ENCODE results near the gene C11orf98. TPM values are rescaled to one million over a fixed set of nuclear protein-coding genes. Genes with fewer than 3 reads are reported as not detected.

C11orf98 gene
- total and polyA plus RNA-seq, 2 of the 13 experiments (the other 11 are each of a cell fraction or from before 2014, with no cell fraction given), result 30.4 to 91.8 TPM

GRCh38 chr11:62665075-62665598 is at the start of gene C11orf98, which contains the start of gene CSKMT (continued):
- TF ChIP-seq FOSL2 (CRISPR knock-in tag; IDR thresholded peaks at IDR 0.05) (no peak), ZNF772 (CRISPR knock-in tag; IDR thresholded peaks at IDR 0.05) (no peak), ZFP90 (CRISPR knock-in tag; IDR thresholded peaks at IDR 0.05; ENCODE audit: borderline replicate concordance) (no peak), DPF2 (CRISPR knock-in tag; IDR thresholded peaks at IDR 0.05; ENCODE audit: borderline replicate concordance, low read depth) (no peak), ZNF207 (IDR thresholded peaks at IDR 0.05; ENCODE audit: borderline replicate concordance) (no peak), NFE2 (CRISPR knock-in tag; IDR thresholded peaks at IDR 0.05) (no peak), RBM22 (optimal IDR thresholded peaks at IDR 0.05; ENCODE audit: low read length) (peak; percentile 8), THAP7 (CRISPR knock-in tag; IDR thresholded peaks at IDR 0.05) (peak; percentile 65; the same call in 1 of the 2 replicates), SRSF1 (optimal IDR thresholded peaks at IDR 0.05; ENCODE audit: low read depth, low read length) (peak; percentile 98), ZKSCAN8 (CRISPR knock-in tag; IDR thresholded peaks at IDR 0.05; ENCODE audit: borderline replicate concordance) (no peak), SMARCC2 (IDR thresholded peaks at IDR 0.05) (no peak), PHF5A (CRISPR knock-in tag; IDR thresholded peaks at IDR 0.05; ENCODE audit: low read depth, unreplicated experiment) (peak; percentile 76), TGIF2 (CRISPR knock-in tag; IDR thresholded peaks at IDR 0.05) (0 out of 2 replicates have a peak, but pooled peaks have one; percentile 48), TEF (CRISPR knock-in tag; IDR thresholded peaks at IDR 0.05) (no peak), TCF7L2 (IDR thresholded peaks at IDR 0.05; ENCODE audit: low read depth, low read length) (no peak), SYNCRIP (IDR thresholded peaks at IDR 0.05; ENCODE audit: insufficient read depth, low read depth, low read length) (no peak), KLF15 (CRISPR knock-in tag; IDR thresholded peaks at IDR 0.05; ENCODE audit: borderline replicate concordance) (peak; percentile 80; the same call in 1 of the 2 replicates), ZNF841 (CRISPR knock-in tag; IDR thresholded peaks at IDR 0.05; ENCODE audit: borderline replicate concordance) (no peak), RELA (CRISPR knock-in tag; IDR thresholded peaks at IDR 0.05) (peak; percentile 55; the same call in 1 of the 2 replicates), RFXAP (CRISPR knock-in tag; IDR thresholded peaks at IDR 0.05; ENCODE audit: borderline replicate concordance) (peak; percentile 55; the same call in 1 of the 2 replicates), CENPX (CRISPR knock-in tag; IDR thresholded peaks at IDR 0.05) (no peak), SMAD9 (CRISPR knock-in tag; IDR thresholded peaks at IDR 0.05) (peak; percentile 29; the same call in 1 of the 2 replicates)
- TF ChIP-seq, protein P1, sequence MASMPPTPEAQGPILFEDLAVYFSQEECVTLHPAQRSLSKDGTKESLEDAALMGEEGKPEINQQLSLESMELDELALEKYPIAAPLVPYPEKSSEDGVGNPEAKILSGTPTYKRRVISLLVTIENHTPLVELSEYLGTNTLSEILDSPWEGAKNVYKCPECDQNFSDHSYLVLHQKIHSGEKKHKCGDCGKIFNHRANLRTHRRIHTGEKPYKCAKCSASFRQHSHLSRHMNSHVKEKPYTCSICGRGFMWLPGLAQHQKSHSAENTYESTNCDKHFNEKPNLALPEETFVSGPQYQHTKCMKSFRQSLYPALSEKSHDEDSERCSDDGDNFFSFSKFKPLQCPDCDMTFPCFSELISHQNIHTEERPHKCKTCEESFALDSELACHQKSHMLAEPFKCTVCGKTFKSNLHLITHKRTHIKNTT (CRISPR knock-in tag; IDR thresholded peaks at IDR 0.05), result no peak
- TF ChIP-seq, protein P2, sequence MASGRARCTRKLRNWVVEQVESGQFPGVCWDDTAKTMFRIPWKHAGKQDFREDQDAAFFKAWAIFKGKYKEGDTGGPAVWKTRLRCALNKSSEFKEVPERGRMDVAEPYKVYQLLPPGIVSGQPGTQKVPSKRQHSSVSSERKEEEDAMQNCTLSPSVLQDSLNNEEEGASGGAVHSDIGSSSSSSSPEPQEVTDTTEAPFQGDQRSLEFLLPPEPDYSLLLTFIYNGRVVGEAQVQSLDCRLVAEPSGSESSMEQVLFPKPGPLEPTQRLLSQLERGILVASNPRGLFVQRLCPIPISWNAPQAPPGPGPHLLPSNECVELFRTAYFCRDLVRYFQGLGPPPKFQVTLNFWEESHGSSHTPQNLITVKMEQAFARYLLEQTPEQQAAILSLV (CRISPR knock-in tag; IDR thresholded peaks at IDR 0.05; ENCODE audit: borderline replicate concordance), result no peak
- TF ChIP-seq, protein P3, sequence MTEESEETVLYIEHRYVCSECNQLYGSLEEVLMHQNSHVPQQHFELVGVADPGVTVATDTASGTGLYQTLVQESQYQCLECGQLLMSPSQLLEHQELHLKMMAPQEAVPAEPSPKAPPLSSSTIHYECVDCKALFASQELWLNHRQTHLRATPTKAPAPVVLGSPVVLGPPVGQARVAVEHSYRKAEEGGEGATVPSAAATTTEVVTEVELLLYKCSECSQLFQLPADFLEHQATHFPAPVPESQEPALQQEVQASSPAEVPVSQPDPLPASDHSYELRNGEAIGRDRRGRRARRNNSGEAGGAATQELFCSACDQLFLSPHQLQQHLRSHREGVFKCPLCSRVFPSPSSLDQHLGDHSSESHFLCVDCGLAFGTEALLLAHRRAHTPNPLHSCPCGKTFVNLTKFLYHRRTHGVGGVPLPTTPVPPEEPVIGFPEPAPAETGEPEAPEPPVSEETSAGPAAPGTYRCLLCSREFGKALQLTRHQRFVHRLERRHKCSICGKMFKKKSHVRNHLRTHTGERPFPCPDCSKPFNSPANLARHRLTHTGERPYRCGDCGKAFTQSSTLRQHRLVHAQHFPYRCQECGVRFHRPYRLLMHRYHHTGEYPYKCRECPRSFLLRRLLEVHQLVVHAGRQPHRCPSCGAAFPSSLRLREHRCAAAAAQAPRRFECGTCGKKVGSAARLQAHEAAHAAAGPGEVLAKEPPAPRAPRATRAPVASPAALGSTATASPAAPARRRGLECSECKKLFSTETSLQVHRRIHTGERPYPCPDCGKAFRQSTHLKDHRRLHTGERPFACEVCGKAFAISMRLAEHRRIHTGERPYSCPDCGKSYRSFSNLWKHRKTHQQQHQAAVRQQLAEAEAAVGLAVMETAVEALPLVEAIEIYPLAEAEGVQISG (CRISPR knock-in tag; IDR thresholded peaks at IDR 0.05), result peak; percentile 90

Data from HepG2 (cell line).